ENCODE measurements around the gene RPTOR. TPM values are rescaled to one million over a fixed set of nuclear protein-coding genes. Genes with fewer than 3 reads are reported as not detected.

Gene RPTOR
- total RNA-seq, 1 experiment from 2014 or later: 25.1 TPM

DNA sequence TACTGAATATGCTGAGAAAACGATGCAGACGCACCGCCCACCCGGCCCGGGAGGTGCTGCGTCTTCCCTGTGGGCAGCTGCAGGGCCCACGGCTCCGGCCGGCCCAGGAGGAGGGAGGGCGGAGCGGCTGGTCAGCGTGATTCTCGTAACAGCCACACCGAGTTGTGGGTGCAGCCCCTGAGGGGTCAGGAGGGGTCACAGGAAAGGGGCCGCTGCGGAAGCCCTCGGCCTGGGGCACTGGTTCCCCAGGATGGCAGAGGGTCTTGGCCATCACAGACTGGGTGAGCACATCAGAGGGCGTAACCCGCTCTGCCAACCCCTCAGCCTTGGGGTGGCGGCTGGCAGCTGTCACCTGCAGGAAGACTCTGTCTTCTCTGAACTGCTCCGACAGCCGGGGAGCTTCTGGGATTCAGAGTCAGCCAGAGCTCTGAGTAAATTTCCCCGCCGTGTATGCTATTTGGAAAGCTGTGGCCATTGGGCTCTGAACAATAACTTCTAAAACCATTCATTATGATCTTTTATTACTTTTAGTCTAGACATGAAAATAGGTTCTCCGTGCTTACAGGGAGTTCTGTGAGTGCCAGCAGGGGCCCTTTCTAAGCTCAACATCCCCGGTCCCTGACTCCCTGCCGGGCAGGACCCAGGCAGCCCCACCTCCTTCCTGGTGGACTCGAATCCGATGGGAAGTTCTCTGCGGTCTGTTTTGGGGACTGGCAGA lies 359.6 kb downstream of the RPTOR start:
- WGBS (ENCODE audit: extremely low coverage, insufficient read length, low lambda C conversion rate): no CpG with 5 or more reads among the region's 30 CpGs

More for the DNA sequence above, 359.6 kb downstream of the RPTOR start:
- H2AFZ ChIP-seq (ENCODE audit: low read length): no peak overlapping the region
- H3K79me1 ChIP-seq (ENCODE audit: insufficient read depth, low read depth, low read length, poor library complexity, severe bottlenecking): no peaks in the 10 kb centered on the region
- no peak overlapping the region for H2AK5ac ChIP-seq (ENCODE audit: insufficient read length, low read length)
- H3K4me1 ChIP-seq (ENCODE audit: insufficient read depth, low read length): no peaks in the 10 kb centered on the region
- no peak overlapping the region for H3T11ph ChIP-seq (ENCODE audit: low read length)
- Mint-ChIP-seq H3K9me3 (no peaks in the 10 kb centered on the region), H3K27ac (peak overlapping the region in 1 of 3 experiments; percentile 73; a peak in 1 of 7 replicates), H3K4me3 (no peak overlapping the region), H3K27me3 (ENCODE audit: low read depth) (peaks cover 6% of the 10 kb centered on the region; the same call in 1 of the 2 replicates), H3K4me1 (peaks cover 3 to 5% of the 10 kb centered on the region in 2 experiments), H3K36me3 (ENCODE audit: insufficient read depth in 1 of 3, low read depth in 3 of 3) (peaks cover 0 to 12% (median 6%) of the 10 kb centered on the region in 3 experiments; a peak in 3 of 7 replicates)
- no peak overlapping the region for H2BK15ac ChIP-seq (ENCODE audit: low read depth, low read length)
- no peak overlapping the region for H2BK5ac ChIP-seq (ENCODE audit: insufficient read length, low read length)
- no peak overlapping the region for H3K27ac ChIP-seq (ENCODE audit: insufficient read length, low read depth, low read length)
- H3K23ac ChIP-seq (ENCODE audit: insufficient read length, low read depth, low read length): no peak overlapping the region
- no peaks in the 10 kb centered on the region for H3K9me3 ChIP-seq (ENCODE audit: control insufficient read depth, low read depth, low read length)
- no peak overlapping the region for H2BK120ac ChIP-seq (ENCODE audit: low read depth, low read length, poor library complexity, severe bottlenecking)
- TF ChIP-seq, protein P1, sequence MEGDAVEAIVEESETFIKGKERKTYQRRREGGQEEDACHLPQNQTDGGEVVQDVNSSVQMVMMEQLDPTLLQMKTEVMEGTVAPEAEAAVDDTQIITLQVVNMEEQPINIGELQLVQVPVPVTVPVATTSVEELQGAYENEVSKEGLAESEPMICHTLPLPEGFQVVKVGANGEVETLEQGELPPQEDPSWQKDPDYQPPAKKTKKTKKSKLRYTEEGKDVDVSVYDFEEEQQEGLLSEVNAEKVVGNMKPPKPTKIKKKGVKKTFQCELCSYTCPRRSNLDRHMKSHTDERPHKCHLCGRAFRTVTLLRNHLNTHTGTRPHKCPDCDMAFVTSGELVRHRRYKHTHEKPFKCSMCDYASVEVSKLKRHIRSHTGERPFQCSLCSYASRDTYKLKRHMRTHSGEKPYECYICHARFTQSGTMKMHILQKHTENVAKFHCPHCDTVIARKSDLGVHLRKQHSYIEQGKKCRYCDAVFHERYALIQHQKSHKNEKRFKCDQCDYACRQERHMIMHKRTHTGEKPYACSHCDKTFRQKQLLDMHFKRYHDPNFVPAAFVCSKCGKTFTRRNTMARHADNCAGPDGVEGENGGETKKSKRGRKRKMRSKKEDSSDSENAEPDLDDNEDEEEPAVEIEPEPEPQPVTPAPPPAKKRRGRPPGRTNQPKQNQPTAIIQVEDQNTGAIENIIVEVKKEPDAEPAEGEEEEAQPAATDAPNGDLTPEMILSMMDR (conservative IDR thresholded peaks at IDR 0.05): no peak
- H4K20me1 ChIP-seq (ENCODE audit: control insufficient read depth, insufficient read depth, insufficient read length): peaks cover 2% of the 10 kb centered on the region
- no peak overlapping the region for H4K8ac ChIP-seq (replicated peaks; ENCODE audit: insufficient read length, low read depth, low read length)
- no peak overlapping the region for H2BK12ac ChIP-seq (ENCODE audit: insufficient read length, low read depth, low read length)
- H3K23me2 ChIP-seq (ENCODE audit: insufficient read length, low read depth, low read length, poor library complexity, severe bottlenecking): no peaks in the 10 kb centered on the region
- no peaks in the 10 kb centered on the region for H3K27me3 ChIP-seq (ENCODE audit: insufficient read depth, low read length)
- H3K9ac ChIP-seq (ENCODE audit: extremely low read depth, insufficient read length, low read length): no peak overlapping the region
- H3K4me2 ChIP-seq (ENCODE audit: insufficient read depth, insufficient read length, low read length): no peak overlapping the region
- no peak overlapping the region for H2BK20ac ChIP-seq (ENCODE audit: low read depth, low read length, poor library complexity, severe bottlenecking)
- H3K79me2 ChIP-seq (ENCODE audit: insufficient read depth, low read length): no peaks in the 10 kb centered on the region
- no peak overlapping the region for H4K91ac ChIP-seq (ENCODE audit: insufficient read length, low read depth, low read length)
- H3K18ac ChIP-seq (ENCODE audit: insufficient read length, low read depth, low read length): no peak overlapping the region
- H3K4ac ChIP-seq (ENCODE audit: low read depth, low read length): no peak overlapping the region
- no peak overlapping the region for H3K56ac ChIP-seq (ENCODE audit: insufficient read length, low read depth, low read length)
- H4K5ac ChIP-seq (ENCODE audit: insufficient read length, low read depth, low read length): no peak overlapping the region
- DNase-seq: no peak
- H3K14ac ChIP-seq (ENCODE audit: insufficient read depth, low read length): no peak overlapping the region; the same call in 1 of the 2 replicates

Data from H9 (cell line).